Fibroblast of upper back skin (primary cell): ENCODE results near the gene C5AR2.
"Not testable (repeated sequence)": the region's sequence is repeated elsewhere in the genome, so short reads cannot be mapped to it uniquely, and the experiment has no call there.

Source experiments
- DNase-seq: peaks from one replicate; pipeline ENCODE4 v3.0.0-alpha.2; 2013

C5AR2 gene

GRCh38 chr19:47324502-47324901 lies 7.5 kb upstream of the C5AR2 start:
- no peak for DNase-seq

DNA sequence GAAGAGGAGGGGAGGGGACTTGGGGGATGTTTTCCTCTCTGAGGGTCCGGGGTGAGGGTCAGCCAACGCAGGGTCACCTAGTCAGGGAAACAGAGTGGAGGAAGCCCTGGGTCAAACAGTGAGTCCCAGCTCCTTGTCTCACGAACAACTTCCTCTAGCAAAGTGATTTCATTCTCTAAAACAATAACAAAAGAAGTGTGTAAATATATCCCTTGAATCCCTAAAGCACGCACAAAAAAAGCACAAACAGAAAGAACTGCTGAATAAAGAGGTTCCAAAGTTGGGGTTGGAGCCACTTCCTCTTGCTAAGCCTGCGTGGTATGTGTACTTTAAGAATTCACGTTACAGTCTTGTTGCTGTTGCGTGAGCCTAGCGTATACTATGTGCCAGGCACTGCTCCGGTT lies 1.5 kb upstream of the C5AR2 start:
- no peak for DNase-seq

- DNase-seq: no peak
These were observed 485 bp upstream of the C5AR2 start for GRCh38 chr19:47331490-47331889.

- DNase-seq: not testable (repeated sequence)
These were observed 5.1 kb downstream of the C5AR2 start for GRCh38 chr19:47336765-47337718.

- no peak for DNase-seq
These were observed 7.4 kb downstream of the C5AR2 start for GRCh38 chr19:47339196-47339880.

GRCh38 chr19:47340477-47341208 lies 8.7 kb downstream of the C5AR2 start:
- DNase-seq: no peak

DNA sequence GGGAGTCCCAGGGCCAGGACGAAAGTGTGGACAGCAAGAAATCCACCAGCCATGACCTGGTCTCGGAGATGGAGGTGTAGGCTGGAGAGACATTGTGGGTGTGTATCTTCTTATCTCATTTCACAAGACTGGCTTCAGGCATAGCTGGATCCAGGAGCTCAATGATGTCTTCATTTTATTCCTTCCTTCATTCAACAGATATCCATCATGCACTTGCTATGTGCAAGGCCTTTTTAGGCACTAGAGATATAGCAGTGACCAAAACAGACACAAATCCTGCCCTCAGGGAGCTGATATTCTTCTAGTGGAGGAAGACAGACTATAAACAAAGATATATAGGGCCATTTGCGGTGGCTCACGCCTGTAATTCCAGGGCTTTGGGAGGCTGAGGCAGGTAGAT lies 9.8 kb downstream of the C5AR2 start:
- no peak for DNase-seq

- DNase-seq: no peak
These were observed 11.3 kb downstream of the C5AR2 start for GRCh38 chr19:47343194-47343802.

DNA sequence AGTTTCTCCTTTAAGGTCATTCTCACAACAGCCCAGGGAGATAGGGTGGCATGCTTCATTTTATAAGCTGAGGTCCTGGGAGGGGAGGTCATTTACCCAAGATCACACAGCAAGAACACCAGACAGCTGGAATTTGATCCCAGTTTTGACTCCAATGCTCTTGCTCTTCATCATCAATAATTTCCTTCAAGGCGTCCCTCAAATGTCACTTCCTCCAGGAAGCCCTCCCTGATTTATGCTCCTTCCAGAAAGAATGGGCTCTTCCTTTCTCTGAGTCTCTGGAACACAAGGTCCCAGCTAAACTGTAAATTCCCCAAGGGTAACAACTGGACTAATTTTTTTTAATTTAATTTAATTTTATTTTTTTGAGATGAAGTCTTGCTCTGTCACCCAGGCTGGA lies 12.4 kb downstream of the C5AR2 start:
- no peak for DNase-seq

- not testable (repeated sequence) for DNase-seq
These were observed 14.0 kb downstream of the C5AR2 start for GRCh38 chr19:47346024-47346423.

- peak; percentile 99 for DNase-seq
These were observed 17.1 kb downstream of the C5AR2 start, which contains the start of gene DHX34 for GRCh38 chr19:47348819-47349795. Gene DHX34, plus strand, starts transcription at chr19:47349315. Its CDS starts 3,716 bp downstream, at chr19:47353031.

DNA sequence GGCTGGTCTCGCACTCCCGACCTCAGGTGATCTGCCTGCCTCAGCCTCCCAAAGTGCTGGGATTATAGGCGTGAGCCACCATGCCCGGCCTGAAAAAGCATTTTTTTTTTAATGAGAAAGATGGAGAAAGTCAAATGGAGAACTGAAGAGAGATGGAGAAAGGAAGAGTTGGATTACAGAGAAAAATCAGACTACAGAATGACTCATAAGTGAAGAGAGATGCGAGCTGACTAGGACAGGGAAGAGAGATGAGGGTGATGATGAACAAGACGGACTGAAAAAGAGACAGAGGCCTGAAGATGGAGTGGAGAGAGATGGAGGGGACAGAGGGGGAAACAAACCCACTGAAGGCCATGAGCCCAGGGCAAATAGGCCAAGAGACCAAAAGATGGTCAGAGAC lies 18.7 kb downstream of the C5AR2 start:
- no peak for DNase-seq

DNA sequence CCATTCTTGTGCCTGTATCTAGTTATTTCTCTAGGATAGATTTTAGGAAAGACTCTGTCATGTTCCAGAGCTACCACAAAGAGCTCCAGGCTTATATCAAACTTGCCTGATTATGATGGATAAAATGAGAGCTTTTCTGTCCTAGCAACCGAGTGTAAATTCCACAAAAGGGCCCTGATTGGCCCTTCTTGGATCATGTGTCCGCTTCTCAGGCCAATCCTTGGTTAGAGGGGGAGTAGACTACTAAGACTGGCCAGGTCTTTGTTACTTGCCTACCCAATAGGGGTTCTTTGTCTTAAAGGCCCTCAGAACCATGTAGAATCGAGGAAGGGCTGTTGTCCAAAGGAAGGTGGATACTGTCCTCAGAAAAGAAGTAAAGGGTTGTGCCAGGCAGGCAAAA lies 19.6 kb downstream of the C5AR2 start:
- DNase-seq: peak; percentile 9

GRCh38 chr19:47352095-47352494 lies 20.1 kb downstream of the C5AR2 start:
- DNase-seq: no peak

GRCh38 chr19:47353307-47353712 lies 21.3 kb downstream of the C5AR2 start:
- no peak for DNase-seq

DNA sequence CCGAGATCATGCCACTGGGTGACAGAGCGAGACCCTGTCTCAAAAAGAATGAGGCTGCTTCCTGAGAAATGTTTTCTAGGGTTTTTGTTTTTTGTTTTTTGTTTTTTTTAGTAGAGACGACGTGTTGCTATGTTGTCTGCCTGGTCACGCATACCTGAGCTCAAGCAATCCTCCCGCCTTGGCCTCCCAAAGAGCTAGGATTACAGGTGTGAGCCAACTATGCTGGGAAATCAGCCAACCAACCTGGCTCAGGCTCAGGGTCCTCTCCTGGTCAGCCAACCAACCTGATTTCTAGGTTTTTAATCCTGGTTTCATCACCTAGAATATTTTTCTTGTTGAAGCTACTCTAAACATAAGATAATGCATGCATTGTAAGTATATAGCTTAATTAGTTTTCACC lies 24.9 kb downstream of the C5AR2 start:
- DNase-seq: no peak

DNA sequence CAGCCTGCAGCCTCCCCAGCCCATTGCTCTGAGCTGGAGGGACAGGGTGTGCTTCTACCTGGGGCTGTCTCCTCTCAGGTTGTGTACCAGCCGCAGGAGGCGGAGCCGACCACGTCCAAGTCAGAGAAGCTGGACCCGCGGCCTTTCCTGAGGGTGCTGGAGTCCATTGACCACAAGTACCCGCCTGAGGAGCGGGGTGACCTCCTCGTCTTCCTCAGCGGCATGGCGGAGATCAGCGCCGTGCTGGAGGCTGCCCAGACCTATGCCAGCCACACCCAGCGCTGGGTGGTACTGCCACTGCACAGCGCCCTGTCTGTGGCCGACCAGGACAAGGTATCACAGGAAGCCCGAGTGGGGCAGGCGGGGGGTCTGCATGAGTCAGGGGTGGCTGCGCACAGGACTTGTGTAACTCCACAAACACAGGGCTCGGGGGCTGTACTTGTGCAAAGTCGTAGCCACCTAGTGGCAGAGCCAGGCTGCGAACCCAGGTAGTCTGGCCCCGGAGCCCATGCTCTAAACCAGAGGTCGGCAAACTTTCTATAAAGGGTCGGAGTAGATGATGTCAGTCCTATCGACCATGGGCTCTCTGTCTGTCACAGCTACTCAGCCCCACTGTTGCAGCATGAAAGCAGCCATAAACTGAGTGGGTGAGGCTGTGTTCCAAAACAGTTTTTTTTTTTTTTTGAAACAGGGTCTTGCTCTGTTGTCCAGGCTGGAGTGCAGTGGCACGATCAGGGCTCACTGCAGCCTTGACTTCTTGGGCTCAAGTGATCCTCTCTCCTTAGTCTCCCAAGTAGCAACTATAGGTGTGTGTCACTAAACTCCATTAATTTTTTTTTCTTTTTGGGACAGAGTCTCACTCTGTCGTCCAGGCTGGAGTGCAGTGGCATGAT lies 26.1 kb downstream of the C5AR2 start:
- no peak for DNase-seq

DNA sequence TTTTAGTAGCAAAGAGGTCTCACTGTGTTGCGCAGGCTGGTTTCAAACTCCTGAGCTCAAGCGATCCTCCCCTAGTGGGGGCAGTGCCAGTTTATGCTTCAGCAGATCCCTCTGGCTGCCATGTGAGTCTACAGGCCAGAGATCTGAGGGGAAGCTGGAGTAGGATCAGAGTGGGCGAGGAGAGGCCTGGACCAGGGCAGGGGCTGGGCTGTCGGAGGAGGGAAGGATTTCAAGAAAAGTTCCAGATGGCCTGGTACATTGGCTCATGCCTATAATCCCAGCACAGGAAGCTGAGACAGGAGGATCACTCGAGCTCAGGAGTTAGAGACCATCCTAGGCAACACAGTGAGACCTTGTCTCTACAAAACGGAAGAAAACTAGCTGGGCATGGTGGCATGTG lies 27.0 kb downstream of the C5AR2 start:
- no peak for DNase-seq

- DNase-seq: no peak
These were observed 30.3 kb downstream of the C5AR2 start for GRCh38 chr19:47362321-47362720.

- DNase-seq: no peak
These were observed 32.0 kb downstream of the C5AR2 start for GRCh38 chr19:47363758-47364531.
